OCI-LY7 (cell line): ENCODE results near the gene KRT3.

Experiments
- EZH2phosphoT487 ChIP-seq: fragments of 200-600 bp; sonication (generic); IDR thresholded peaks from 2 replicates; pipeline ENCODE4 v1.6.1; 2018; ENCODE audit warnings: low read depth, borderline replicate concordance, mild to moderate bottlenecking, mixed run types, antibody characterized with exemption, low read length, moderate library complexity, mixed read lengths
- TF ChIP-seq, protein P1 (sequence below): fragments of 200-600 bp; sonication (generic); conservative IDR thresholded peaks from 2 replicates; pipeline ENCODE4 v1.5.1; 2014; ENCODE audit warnings: mild to moderate bottlenecking, antibody characterized with exemption, low read length, moderate library complexity, mixed read lengths

DNA sequence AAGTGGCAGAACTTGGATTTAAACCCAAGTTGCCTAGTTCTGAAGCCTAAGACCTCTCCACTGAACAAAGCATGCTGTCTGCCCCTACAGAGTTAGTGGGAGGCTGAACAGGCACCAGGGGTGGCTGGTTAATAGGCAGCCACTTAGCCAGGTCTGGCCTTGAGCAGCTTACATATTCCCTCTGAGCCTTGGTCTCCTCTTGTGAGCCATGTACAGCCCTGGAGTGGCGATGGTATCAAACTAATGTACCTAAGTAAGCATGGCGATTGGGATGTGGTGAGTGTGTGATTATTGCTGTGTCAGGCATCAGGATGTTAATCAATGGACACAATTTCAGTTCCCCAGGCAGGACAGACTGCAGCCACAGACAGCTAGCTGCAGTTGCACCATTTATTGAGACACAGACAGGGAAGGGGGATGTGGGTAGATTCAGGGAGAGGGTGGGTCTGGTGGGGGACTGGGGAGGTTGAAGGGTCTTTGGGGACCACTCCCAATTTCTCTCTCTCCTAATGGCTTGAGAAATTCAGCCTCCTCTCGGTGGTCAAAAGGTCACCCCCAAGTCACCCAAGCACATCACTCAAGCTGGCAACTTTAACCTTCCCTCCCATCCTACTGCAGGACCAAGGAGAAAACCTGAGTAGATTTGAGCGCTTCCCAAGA lies 25.3 kb upstream of the KRT3 start:
- TF ChIP-seq, protein P1, sequence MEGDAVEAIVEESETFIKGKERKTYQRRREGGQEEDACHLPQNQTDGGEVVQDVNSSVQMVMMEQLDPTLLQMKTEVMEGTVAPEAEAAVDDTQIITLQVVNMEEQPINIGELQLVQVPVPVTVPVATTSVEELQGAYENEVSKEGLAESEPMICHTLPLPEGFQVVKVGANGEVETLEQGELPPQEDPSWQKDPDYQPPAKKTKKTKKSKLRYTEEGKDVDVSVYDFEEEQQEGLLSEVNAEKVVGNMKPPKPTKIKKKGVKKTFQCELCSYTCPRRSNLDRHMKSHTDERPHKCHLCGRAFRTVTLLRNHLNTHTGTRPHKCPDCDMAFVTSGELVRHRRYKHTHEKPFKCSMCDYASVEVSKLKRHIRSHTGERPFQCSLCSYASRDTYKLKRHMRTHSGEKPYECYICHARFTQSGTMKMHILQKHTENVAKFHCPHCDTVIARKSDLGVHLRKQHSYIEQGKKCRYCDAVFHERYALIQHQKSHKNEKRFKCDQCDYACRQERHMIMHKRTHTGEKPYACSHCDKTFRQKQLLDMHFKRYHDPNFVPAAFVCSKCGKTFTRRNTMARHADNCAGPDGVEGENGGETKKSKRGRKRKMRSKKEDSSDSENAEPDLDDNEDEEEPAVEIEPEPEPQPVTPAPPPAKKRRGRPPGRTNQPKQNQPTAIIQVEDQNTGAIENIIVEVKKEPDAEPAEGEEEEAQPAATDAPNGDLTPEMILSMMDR, result no peak
- TF ChIP-seq EZH2phosphoT487, result no peak
